ENCODE measurements around the gene CEP250.

The CEP250 gene

DNA sequence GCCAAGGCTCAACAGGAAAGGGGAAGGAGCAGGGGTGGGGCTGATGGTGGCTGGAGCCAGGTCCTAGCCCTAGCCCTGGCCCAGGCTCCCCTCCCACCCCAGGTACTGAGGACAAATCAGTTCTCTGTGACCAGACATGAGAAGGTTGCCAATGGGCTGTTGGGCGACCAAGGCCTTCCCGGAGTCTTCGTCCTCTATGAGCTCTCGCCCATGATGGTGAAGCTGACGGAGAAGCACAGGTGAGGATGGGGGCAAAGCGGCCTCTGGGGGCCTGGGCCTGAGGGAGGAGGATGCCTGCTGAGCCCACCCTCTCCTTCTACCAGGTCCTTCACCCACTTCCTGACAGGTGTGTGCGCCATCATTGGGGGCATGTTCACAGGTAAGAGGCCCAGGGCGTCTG lies 101.5 kb downstream of the CEP250 start:
- Histone ChIP-seq H3K27me3 (ENCODE audit: control insufficient read depth, insufficient read depth, low read length, poor library complexity, severe bottlenecking) (no peaks in the 10 kb centered on the region), H3K4me1 (ENCODE audit: control insufficient read depth, insufficient read depth, low read length) (no peaks in the 10 kb centered on the region), H3K9me3 (ENCODE audit: control insufficient read depth, low read length) (no peaks in the 10 kb centered on the region), H3K36me3 (ENCODE audit: control insufficient read depth, insufficient read depth, low read length) (peaks cover 16% of the 10 kb centered on the region), H3K27ac (ENCODE audit: insufficient read depth, low read depth, low read length, poor library complexity, severe bottlenecking) (no peak overlapping the region), H3K4me3 (ENCODE audit: insufficient read depth, low read depth, low read length) (no peak overlapping the region)
- WGBS, 2 experiments: 95 to 97% methylated on average over 8 of the region's 8 CpGs

DNA sequence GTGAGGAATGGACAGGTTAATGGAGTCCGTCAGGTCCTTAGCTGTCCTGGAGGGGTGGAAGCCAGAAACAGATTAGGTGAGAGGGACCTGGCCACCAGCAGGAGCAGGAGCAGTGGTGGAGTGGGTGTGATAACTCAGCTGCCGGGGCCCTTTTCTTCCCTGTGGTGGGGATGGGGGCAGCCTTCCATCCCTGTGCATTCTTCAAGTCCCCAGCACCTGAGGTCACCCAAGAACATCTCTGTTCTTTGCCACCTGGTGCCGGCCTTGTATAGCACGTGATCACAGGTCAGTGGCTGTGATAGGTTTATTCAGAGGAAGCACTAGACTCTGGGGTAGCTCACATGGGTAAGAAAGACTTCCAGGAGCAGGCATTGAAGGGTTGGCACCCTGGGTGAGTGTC lies 103.1 kb downstream of the CEP250 start:
- Histone ChIP-seq H3K36me3 (ENCODE audit: control insufficient read depth, insufficient read depth, low read length) (peaks cover 16% of the 10 kb centered on the region), H3K4me1 (ENCODE audit: control insufficient read depth, insufficient read depth, low read length) (no peaks in the 10 kb centered on the region), H3K27ac (ENCODE audit: insufficient read depth, low read depth, low read length, poor library complexity, severe bottlenecking) (no peak overlapping the region), H3K27me3 (ENCODE audit: control insufficient read depth, insufficient read depth, low read length, poor library complexity, severe bottlenecking) (no peaks in the 10 kb centered on the region), H3K9me3 (ENCODE audit: control insufficient read depth, low read length) (no peaks in the 10 kb centered on the region), H3K4me3 (ENCODE audit: insufficient read depth, low read depth, low read length) (no peak overlapping the region)
- WGBS, 2 experiments: 93 to 96% methylated on average over 4 of the region's 4 CpGs

GRCh38 chr20:35559042-35559693 lies 103.8 kb downstream of the CEP250 start:
- Histone ChIP-seq H3K36me3 (ENCODE audit: control insufficient read depth, insufficient read depth, low read length) (peaks cover 11% of the 10 kb centered on the region), H3K27me3 (ENCODE audit: control insufficient read depth, insufficient read depth, low read length, poor library complexity, severe bottlenecking) (no peaks in the 10 kb centered on the region), H3K9me3 (ENCODE audit: control insufficient read depth, low read length) (no peaks in the 10 kb centered on the region), H3K4me1 (ENCODE audit: control insufficient read depth, insufficient read depth, low read length) (no peaks in the 10 kb centered on the region), H3K27ac (ENCODE audit: insufficient read depth, low read depth, low read length, poor library complexity, severe bottlenecking) (no peak overlapping the region), H3K4me3 (ENCODE audit: insufficient read depth, low read depth, low read length) (no peak overlapping the region)
- WGBS, 2 experiments: 93 to 94% methylated on average over 24 of the region's 24 CpGs

- Histone ChIP-seq H3K4me3 (ENCODE audit: insufficient read depth, low read depth, low read length) (no peak overlapping the region), H3K4me1 (ENCODE audit: control insufficient read depth, insufficient read depth, low read length) (no peaks in the 10 kb centered on the region), H3K9me3 (ENCODE audit: control insufficient read depth, low read length) (no peaks in the 10 kb centered on the region), H3K36me3 (ENCODE audit: control insufficient read depth, insufficient read depth, low read length) (peaks cover 3% of the 10 kb centered on the region), H3K27me3 (ENCODE audit: control insufficient read depth, insufficient read depth, low read length, poor library complexity, severe bottlenecking) (no peaks in the 10 kb centered on the region), H3K27ac (ENCODE audit: insufficient read depth, low read depth, low read length, poor library complexity, severe bottlenecking) (no peak overlapping the region)
- WGBS, 2 experiments: 81 to 86% methylated on average over 18 of the region's 18 CpGs
Observed at GRCh38 chr20:35560105-35560511, 104.7 kb downstream of the CEP250 start.

- no peaks in the 10 kb centered on the region for H3K4me1 ChIP-seq (ENCODE audit: control insufficient read depth, insufficient read depth, low read length)
- no peaks in the 10 kb centered on the region for H3K27me3 ChIP-seq (ENCODE audit: control insufficient read depth, insufficient read depth, low read length, poor library complexity, severe bottlenecking)
- H3K27ac ChIP-seq (ENCODE audit: insufficient read depth, low read depth, low read length, poor library complexity, severe bottlenecking): no peak overlapping the region
- 78 to 80% methylated on average over 10 of the region's 10 CpGs for WGBS, 2 experiments
- H3K36me3 ChIP-seq (ENCODE audit: control insufficient read depth, insufficient read depth, low read length): no peaks in the 10 kb centered on the region
- no peak overlapping the region for H3K4me3 ChIP-seq (ENCODE audit: insufficient read depth, low read depth, low read length)
- H3K9me3 ChIP-seq (ENCODE audit: control insufficient read depth, low read length): no peaks in the 10 kb centered on the region
Observed at GRCh38 chr20:35560541-35560940, 105.1 kb downstream of the CEP250 start.

DNA sequence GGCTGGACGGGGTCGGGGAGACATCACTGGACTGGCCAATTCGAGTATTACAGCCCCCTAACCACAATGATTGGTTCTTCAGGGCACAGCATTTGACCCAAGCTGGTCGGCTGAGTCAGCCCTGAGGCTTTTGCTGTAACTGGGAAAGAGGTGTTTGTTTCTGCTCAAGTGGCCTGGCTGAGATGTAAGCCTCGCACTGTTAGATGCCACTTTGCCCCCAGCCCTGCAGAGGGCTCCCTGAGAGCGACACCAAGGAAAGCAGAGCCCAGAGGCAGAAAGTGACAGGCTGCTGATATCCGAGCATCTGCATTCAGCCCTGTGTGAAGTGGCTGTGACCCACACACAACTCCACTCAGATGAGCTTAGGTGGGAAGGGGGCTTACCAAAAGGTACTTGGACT lies 105.9 kb downstream of the CEP250 start:
- 28% methylated on average over 7 of the region's 7 CpGs for WGBS, 2 experiments
- Histone ChIP-seq H3K4me3 (ENCODE audit: insufficient read depth, low read depth, low read length) (no peak overlapping the region), H3K27ac (ENCODE audit: insufficient read depth, low read depth, low read length, poor library complexity, severe bottlenecking) (no peak overlapping the region)

GRCh38 chr20:35561671-35562070 lies 106.3 kb downstream of the CEP250 start:
- H3K27ac ChIP-seq (ENCODE audit: insufficient read depth, low read depth, low read length, poor library complexity, severe bottlenecking): no peak overlapping the region
- H3K9me3 ChIP-seq (ENCODE audit: control insufficient read depth, low read length): no peaks in the 10 kb centered on the region
- H3K27me3 ChIP-seq (ENCODE audit: control insufficient read depth, insufficient read depth, low read length, poor library complexity, severe bottlenecking): no peaks in the 10 kb centered on the region
- 69 to 75% methylated on average over 5 of the region's 5 CpGs for WGBS, 2 experiments
- no peak overlapping the region for H3K4me3 ChIP-seq (ENCODE audit: insufficient read depth, low read depth, low read length)
- no peaks in the 10 kb centered on the region for H3K4me1 ChIP-seq (ENCODE audit: control insufficient read depth, insufficient read depth, low read length)
- no peaks in the 10 kb centered on the region for H3K36me3 ChIP-seq (ENCODE audit: control insufficient read depth, insufficient read depth, low read length)

More for the DNA sequence above, 105.9 kb downstream of the CEP250 start:
- Histone ChIP-seq H3K36me3 (ENCODE audit: control insufficient read depth, insufficient read depth, low read length) (no peaks in the 10 kb centered on the region), H3K9me3 (ENCODE audit: control insufficient read depth, low read length) (no peaks in the 10 kb centered on the region), H3K27me3 (ENCODE audit: control insufficient read depth, insufficient read depth, low read length, poor library complexity, severe bottlenecking) (no peaks in the 10 kb centered on the region), H3K4me1 (ENCODE audit: control insufficient read depth, insufficient read depth, low read length) (no peaks in the 10 kb centered on the region)

GRCh38 chr20:35562541-35563110 lies 107.2 kb downstream of the CEP250 start:
- Histone ChIP-seq H3K27ac (ENCODE audit: insufficient read depth, low read depth, low read length, poor library complexity, severe bottlenecking) (no peak overlapping the region), H3K4me1 (ENCODE audit: control insufficient read depth, insufficient read depth, low read length) (no peaks in the 10 kb centered on the region)
- WGBS, 2 experiments: 82 to 96% methylated on average over 7 to 10 of the region's 10 CpGs

GRCh38 chr20:35563834-35564233 lies 108.4 kb downstream of the CEP250 start:
- no peaks in the 10 kb centered on the region for H3K4me1 ChIP-seq (ENCODE audit: control insufficient read depth, insufficient read depth, low read length)
- H3K9me3 ChIP-seq (ENCODE audit: control insufficient read depth, low read length): no peaks in the 10 kb centered on the region
- no peak overlapping the region for H3K27ac ChIP-seq (ENCODE audit: insufficient read depth, low read depth, low read length, poor library complexity, severe bottlenecking)
- no peaks in the 10 kb centered on the region for H3K27me3 ChIP-seq (ENCODE audit: control insufficient read depth, insufficient read depth, low read length, poor library complexity, severe bottlenecking)
- no peaks in the 10 kb centered on the region for H3K36me3 ChIP-seq (ENCODE audit: control insufficient read depth, insufficient read depth, low read length)
- no peak overlapping the region for H3K4me3 ChIP-seq (ENCODE audit: insufficient read depth, low read depth, low read length)
- WGBS, 2 experiments: 94 to 96% methylated on average over 10 of the region's 10 CpGs

More at GRCh38 chr20:35562541-35563110, 107.2 kb downstream of the CEP250 start:
- H3K4me3 ChIP-seq (ENCODE audit: insufficient read depth, low read depth, low read length): no peak overlapping the region
- no peaks in the 10 kb centered on the region for H3K36me3 ChIP-seq (ENCODE audit: control insufficient read depth, insufficient read depth, low read length)
- H3K9me3 ChIP-seq (ENCODE audit: control insufficient read depth, low read length): no peaks in the 10 kb centered on the region
- H3K27me3 ChIP-seq (ENCODE audit: control insufficient read depth, insufficient read depth, low read length, poor library complexity, severe bottlenecking): no peaks in the 10 kb centered on the region

DNA sequence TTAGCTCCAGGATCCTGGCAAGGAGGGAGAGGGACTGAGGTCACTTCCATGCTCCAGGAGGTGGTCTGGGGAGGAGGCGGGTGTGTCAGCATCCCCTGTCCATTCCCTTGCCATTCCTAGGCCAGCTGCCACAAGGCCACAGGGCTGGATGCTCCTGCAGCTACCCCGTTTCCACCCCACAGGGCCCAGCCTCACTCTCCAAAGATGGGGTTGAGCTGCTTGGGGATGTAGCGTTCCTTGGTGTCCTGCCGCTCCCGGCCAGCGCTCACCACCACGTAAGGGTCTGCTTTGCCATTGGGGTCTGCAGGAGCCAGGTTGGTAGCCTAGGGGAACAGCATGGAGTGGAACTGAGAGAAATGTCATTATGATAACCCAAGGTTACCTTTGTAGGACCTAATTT lies 109.5 kb downstream of the CEP250 start:
- no peak overlapping the region for H3K27ac ChIP-seq (ENCODE audit: insufficient read depth, low read depth, low read length, poor library complexity, severe bottlenecking)
- no peak overlapping the region for H3K4me3 ChIP-seq (ENCODE audit: insufficient read depth, low read depth, low read length)
- no peaks in the 10 kb centered on the region for H3K27me3 ChIP-seq (ENCODE audit: control insufficient read depth, insufficient read depth, low read length, poor library complexity, severe bottlenecking)
- 93 to 94% methylated on average over 7 of the region's 7 CpGs for WGBS, 2 experiments
- H3K4me1 ChIP-seq (ENCODE audit: control insufficient read depth, insufficient read depth, low read length): no peaks in the 10 kb centered on the region
- H3K36me3 ChIP-seq (ENCODE audit: control insufficient read depth, insufficient read depth, low read length): no peaks in the 10 kb centered on the region
- no peaks in the 10 kb centered on the region for H3K9me3 ChIP-seq (ENCODE audit: control insufficient read depth, low read length)
